ENCODE results near the gene P2RY12. TPM values are rescaled to one million over a fixed set of nuclear protein-coding genes. Genes with fewer than 3 reads are reported as not detected.

The P2RY12 gene
- polyA plus RNA-seq, 2 of the 4 experiments (the other 2 are of a cell fraction): not detected

DNA sequence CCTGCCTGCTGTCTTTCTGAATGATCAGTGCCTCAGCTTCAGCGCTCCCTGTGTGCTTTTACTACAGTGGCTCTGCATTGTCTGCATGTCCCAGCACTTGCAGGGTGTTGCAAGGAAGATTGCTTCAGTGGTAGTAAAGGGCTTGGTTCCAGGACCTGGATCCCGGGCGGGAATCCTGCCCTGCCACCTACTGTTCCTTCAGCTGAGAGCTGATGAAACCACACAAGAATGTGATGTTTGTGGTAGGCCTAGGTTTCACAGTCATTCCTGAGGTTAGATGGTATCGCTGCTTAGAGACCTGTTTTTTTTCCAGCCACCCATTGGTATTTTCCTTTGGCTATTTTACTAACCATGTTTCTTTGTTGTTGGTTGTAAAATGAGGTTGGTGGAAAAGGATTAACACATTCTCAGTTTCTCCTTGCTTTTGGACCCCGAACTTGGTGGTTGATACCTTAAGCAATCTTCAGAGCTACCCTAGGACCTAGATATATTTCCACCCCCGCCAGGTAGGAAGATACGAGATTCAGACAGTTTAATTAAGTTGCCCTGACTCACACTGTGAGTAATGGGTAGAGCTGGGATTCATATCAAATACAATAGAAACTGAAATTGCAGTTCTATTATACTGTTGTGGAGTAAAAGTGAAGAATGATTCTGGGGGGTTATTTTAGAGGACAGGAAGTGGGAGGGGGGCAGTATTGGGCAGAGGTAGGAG lies 79.3 kb downstream of the P2RY12 start (continued):
- peak; percentile 38; the same call in 1 of the 3 replicates for TF ChIP-seq BCL3 (IDR thresholded peaks at IDR 0.05)
- TF ChIP-seq CTCF (IDR thresholded peaks at IDR 0.05): peak; percentile 28; the same call in 1 of the 3 replicates
- TF ChIP-seq KDM5A (IDR thresholded peaks at IDR 0.05): no peak
- no peak for TF ChIP-seq PHF8 (IDR thresholded peaks at IDR 0.05; ENCODE audit: borderline replicate concordance, low read depth)

DNA sequence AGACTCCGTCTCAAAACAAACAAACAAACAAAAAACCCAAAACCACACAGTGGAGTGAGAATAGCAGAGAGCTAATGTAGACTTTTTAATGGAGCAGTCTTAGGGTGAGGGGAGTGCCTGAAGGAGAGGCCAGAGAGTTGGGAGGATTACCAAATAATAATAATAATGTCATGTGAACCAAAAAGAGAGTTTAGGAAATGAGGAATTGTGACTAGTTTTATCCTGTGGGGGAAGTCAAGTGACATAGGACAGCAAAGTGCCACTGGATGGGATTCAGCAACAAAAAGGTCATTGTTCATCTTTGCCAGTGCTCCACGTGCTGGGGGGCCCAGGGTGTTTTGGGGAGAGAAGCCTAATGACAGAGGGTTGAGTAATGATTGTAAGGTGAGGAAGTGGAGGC lies 80.8 kb downstream of the P2RY12 start:
- Histone ChIP-seq H3K27ac (peak overlapping the region in 1 of 2 experiments; percentile 84; a peak in 3 of 6 replicates), H3K4me1 (peaks cover 26% of the 10 kb centered on the region), H3K9me3 (no peaks in the 10 kb centered on the region), H3K4me2 (no peak overlapping the region), H3K4me3 (no peak overlapping the region)
- WGBS (ENCODE audit: missing lambda C conversion rate): 63% methylated on average over 2 of the region's 2 CpGs
- CTCF ChIA-PET: interaction anchor here (0.6 to 6.1 kb wide), 7 partner anchors 12 to 536 kb away, joined by 3 to 47 read pairs (median 3); no protein-coding TSS in a partner anchor
- POLR2A ChIA-PET: interaction anchor here (2.5 kb wide), 1 partner anchor 24 kb away, joined by 11 read pairs; no protein-coding TSS in a partner anchor
- DNase-seq (ENCODE audit: low read depth in 1 of 2, low spot score in 1 of 2): no peak
- no peak for ATAC-seq
- TF ChIP-seq, protein P1, sequence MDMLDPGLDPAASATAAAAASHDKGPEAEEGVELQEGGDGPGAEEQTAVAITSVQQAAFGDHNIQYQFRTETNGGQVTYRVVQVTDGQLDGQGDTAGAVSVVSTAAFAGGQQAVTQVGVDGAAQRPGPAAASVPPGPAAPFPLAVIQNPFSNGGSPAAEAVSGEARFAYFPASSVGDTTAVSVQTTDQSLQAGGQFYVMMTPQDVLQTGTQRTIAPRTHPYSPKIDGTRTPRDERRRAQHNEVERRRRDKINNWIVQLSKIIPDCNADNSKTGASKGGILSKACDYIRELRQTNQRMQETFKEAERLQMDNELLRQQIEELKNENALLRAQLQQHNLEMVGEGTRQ (IDR thresholded peaks at IDR 0.05): no peak
- TF ChIP-seq, protein P2, sequence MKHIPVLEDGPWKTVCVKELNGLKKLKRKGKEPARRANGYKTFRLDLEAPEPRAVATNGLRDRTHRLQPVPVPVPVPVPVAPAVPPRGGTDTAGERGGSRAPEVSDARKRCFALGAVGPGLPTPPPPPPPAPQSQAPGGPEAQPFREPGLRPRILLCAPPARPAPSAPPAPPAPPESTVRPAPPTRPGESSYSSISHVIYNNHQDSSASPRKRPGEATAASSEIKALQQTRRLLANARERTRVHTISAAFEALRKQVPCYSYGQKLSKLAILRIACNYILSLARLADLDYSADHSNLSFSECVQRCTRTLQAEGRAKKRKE (CRISPR knock-in tag; IDR thresholded peaks at IDR 0.05; ENCODE audit: low read depth): no peak
- TF ChIP-seq RARB (CRISPR knock-in tag; IDR thresholded peaks at IDR 0.05) (no peak), KDM5A (IDR thresholded peaks at IDR 0.05) (no peak), BCL3 (IDR thresholded peaks at IDR 0.05) (no peak), KDM1A (IDR thresholded peaks at IDR 0.05; ENCODE audit: low read depth) (no peak)
- TF ChIP-seq, protein P3, sequence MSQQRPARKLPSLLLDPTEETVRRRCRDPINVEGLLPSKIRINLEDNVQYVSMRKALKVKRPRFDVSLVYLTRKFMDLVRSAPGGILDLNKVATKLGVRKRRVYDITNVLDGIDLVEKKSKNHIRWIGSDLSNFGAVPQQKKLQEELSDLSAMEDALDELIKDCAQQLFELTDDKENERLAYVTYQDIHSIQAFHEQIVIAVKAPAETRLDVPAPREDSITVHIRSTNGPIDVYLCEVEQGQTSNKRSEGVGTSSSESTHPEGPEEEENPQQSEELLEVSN (IDR thresholded peaks at IDR 0.05; ENCODE audit: borderline replicate concordance, low read depth): no peak
- no peak for FAIRE-seq

DNA sequence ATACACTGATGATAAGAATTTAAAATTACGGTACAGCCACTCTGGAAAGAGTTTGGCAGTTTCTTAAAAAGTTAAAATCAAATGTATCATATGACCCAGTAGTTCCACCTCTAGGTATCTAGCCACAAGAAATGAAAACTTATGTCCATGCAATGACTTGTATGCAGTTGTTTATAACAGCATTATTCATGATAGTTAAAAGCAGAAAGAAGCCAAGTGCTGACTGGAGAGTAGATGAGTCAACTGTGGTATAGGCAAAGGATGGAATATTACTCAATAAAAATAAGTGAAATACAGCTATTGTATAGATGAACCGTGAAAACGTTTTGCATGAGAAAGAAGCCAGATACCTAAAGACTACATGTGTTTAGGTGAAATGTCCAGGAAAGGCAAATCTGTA lies 82.8 kb downstream of the P2RY12 start:
- Histone ChIP-seq H3K4me1 (peaks cover 21% of the 10 kb centered on the region), H3K27ac (no peak overlapping the region), H3K4me2 (no peak overlapping the region), H3K4me3 (no peak overlapping the region), H3K9me3 (no peaks in the 10 kb centered on the region)
- DNase-seq (ENCODE audit: low read depth in 1 of 2, low spot score in 1 of 2) (no peak), ATAC-seq (no peak), FAIRE-seq (no peak)
- ChIA-PET CTCF (interaction anchor here (2.4 kb wide), 1 partner anchor 26 kb away, joined by 12 read pairs; no protein-coding TSS in a partner anchor), POLR2A (no interaction called here)
- TF ChIP-seq MAZ (IDR thresholded peaks at IDR 0.05; ENCODE audit: borderline replicate concordance, low read depth, low read length) (no peak), ZC3H11A (IDR thresholded peaks at IDR 0.05) (no peak), FOSL2 (IDR thresholded peaks at IDR 0.05) (no peak), FOSL2 (CRISPR knock-in tag; IDR thresholded peaks at IDR 0.05) (no peak), REST (IDR thresholded peaks at IDR 0.05) (no peak), HEYL (CRISPR knock-in tag; IDR thresholded peaks at IDR 0.05) (no peak), CTCF (IDR thresholded peaks at IDR 0.05) (no peak), JUN (IDR thresholded peaks at IDR 0.05) (no peak), PHF8 (IDR thresholded peaks at IDR 0.05; ENCODE audit: borderline replicate concordance, low read depth) (no peak), TFCP2L1 (CRISPR knock-in tag; IDR thresholded peaks at IDR 0.05) (no peak), RARB (CRISPR knock-in tag; IDR thresholded peaks at IDR 0.05) (no peak), EP300 (IDR thresholded peaks at IDR 0.05) (no peak)
- 74% methylated on average over 3 of the region's 3 CpGs for WGBS (ENCODE audit: missing lambda C conversion rate)
